GM12878 (cell line): ENCODE results near the gene LMNTD2. TPM values are rescaled to one million over a fixed set of nuclear protein-coding genes. Genes with fewer than 3 reads are reported as not detected.

Experiments used
- ATAC-seq: fragments of 200-7000 bp; cut with Tn5 transposase; 3 replicates; pipeline ENCODE4 v1.9.1; 2020; ENCODE audit warnings: mild to moderate bottlenecking, moderate library complexity
- BruUV-seq: library from RNA; stranded (reverse); fragments of 400-500 nt; replicated peaks from 2 replicates; lab custom pipeline; 2021; lab: Mats Ljungman, UMichigan
- CTCF ChIA-PET: fragments of 300-600 bp; sonication (Branson Sonifier 250); formaldehyde crosslinking; extraction: SDS; loops from one replicate; lab custom pipeline; 2021; ENCODE audit warnings: inconsistent platforms; lab: Yijun Ruan, JAX
- POLR2A ChIA-PET: fragments of 350-600 bp; formaldehyde crosslinking; extraction: SDS; loops from one replicate; lab custom pipeline; 2021; ENCODE audit warnings: inconsistent platforms; lab: Charles Lee
- RAD21 ChIA-PET: fragments of 300-600 bp; sonication (Branson Sonifier 250); formaldehyde crosslinking; loops from one replicate; lab custom pipeline; 2023; ENCODE audit warnings: antibody characterized with exemption; ENCODE audit not compliant: unreplicated experiment; lab: Charles Lee
- SMC1A ChIA-PET: fragments of 300-600 bp; sonication (Branson Sonifier 250); formaldehyde crosslinking; loops from one replicate; lab custom pipeline; 2023; ENCODE audit not compliant: unreplicated experiment, uncharacterized antibody; lab: Charles Lee
- DNase-seq: peaks from one replicate; pipeline ENCODE4 v3.0.0-alpha.2; 2011; ENCODE audit warnings: low read depth, low spot score
- FAIRE-seq: peaks from 3 replicates; lab custom pipeline; 2011; peaks lifted over from hg19 to GRCh38; lab: Jason Lieb, UNC
- H2AFZ ChIP-seq: 2 replicates; pipeline ENCODE4 v1.6.0; 2011; ENCODE audit warnings: low read depth, low read length, control low read depth; ENCODE audit not compliant: control insufficient read depth
- H3K27ac ChIP-seq: 2 replicates; pipeline ENCODE4 v1.5.1; 2011; ENCODE audit warnings: control low read depth; ENCODE audit not compliant: control insufficient read depth, insufficient read depth
- H3K27me3 ChIP-seq, 2 experiments: replicated peaks in 1 of 2; 2 replicates each; pipeline versions ENCODE4 v1.6.0 to v1.6.1; 2011; ENCODE audit warnings: low read length in 1 of 2; ENCODE audit not compliant: control insufficient read depth in 2 of 2, insufficient read depth in 2 of 2
- H3K36me3 ChIP-seq, 2 experiments: 2 replicates each; pipeline ENCODE4 v1.5.1; 2011; ENCODE audit warnings: low read length in 1 of 2; ENCODE audit not compliant: control insufficient read depth in 2 of 2, insufficient read depth in 2 of 2
- H3K4me1 ChIP-seq: 2 replicates; pipeline ENCODE4 v1.6.1; 2011; ENCODE audit warnings: mild to moderate bottlenecking, low read length, moderate library complexity, mixed read lengths; ENCODE audit not compliant: control insufficient read depth, insufficient read depth
- H3K4me2 ChIP-seq: 2 replicates; pipeline ENCODE4 v1.6.0; 2011; ENCODE audit warnings: control low read depth; ENCODE audit not compliant: control insufficient read depth, insufficient read depth
- H3K4me3 ChIP-seq: fragments of 200-600 bp; sonication (generic); 2 replicates; pipeline ENCODE4 v1.5.1; 2016
- H3K79me2 ChIP-seq: 2 replicates; pipeline ENCODE4 v1.6.0; 2011; ENCODE audit warnings: low read length; ENCODE audit not compliant: control insufficient read depth, insufficient read depth
- H3K9ac ChIP-seq: 2 replicates; pipeline ENCODE4 v1.8.0; 2011; ENCODE audit warnings: low read length, control low read depth, mixed read lengths; ENCODE audit not compliant: control insufficient read depth, insufficient read depth
- H3K9me3 ChIP-seq: replicated peaks from 3 replicates; pipeline ENCODE4 v1.5.1; 2011; ENCODE audit warnings: mild to moderate bottlenecking, low read length; ENCODE audit not compliant: control insufficient read depth, insufficient read depth
- H4K20me1 ChIP-seq: 2 replicates; pipeline ENCODE4 v1.6.0; 2011; ENCODE audit not compliant: control insufficient read depth, insufficient read depth
- BMI1 ChIP-seq: fragments of 450-650 bp; IDR thresholded peaks from 2 replicates; pipeline ENCODE4 v1.6.1; 2016; ENCODE audit warnings: mild to moderate bottlenecking, moderate library complexity, borderline replicate concordance
- CHD4 ChIP-seq: fragments of 200-600 bp; sonication (generic); IDR thresholded peaks from 2 replicates; pipeline ENCODE4 v1.6.1; 2016; ENCODE audit warnings: mild to moderate bottlenecking
- IKZF2 ChIP-seq, 2 experiments: fragments of 450-650 bp; IDR thresholded peaks; 2 replicates each; pipeline ENCODE4 v1.6.1; 2017; ENCODE audit warnings: mild to moderate bottlenecking in 2 of 2, moderate library complexity in 2 of 2
- KLF5 ChIP-seq: fragments of 450-650 bp; IDR thresholded peaks from 2 replicates; pipeline ENCODE4 v1.6.1; 2014; ENCODE audit warnings: mild to moderate bottlenecking; ENCODE audit not compliant: partially characterized antibody
- MEF2B ChIP-seq: fragments of 450-650 bp; IDR thresholded peaks from 2 replicates; pipeline ENCODE4 v1.6.1; 2018; ENCODE audit warnings: mild to moderate bottlenecking, moderate library complexity; ENCODE audit not compliant: partially characterized antibody, poor library complexity, severe bottlenecking
- NBN ChIP-seq: fragments of 450-650 bp; IDR thresholded peaks from 2 replicates; pipeline ENCODE4 v1.6.1; 2016
- NFIC ChIP-seq: IDR thresholded peaks from 2 replicates; pipeline ENCODE4 v1.6.1; 2012; ENCODE audit warnings: low read depth, mild to moderate bottlenecking, inconsistent platforms, low read length, moderate library complexity
- NKRF ChIP-seq: fragments of 450-650 bp; conservative IDR thresholded peaks from 2 replicates; pipeline ENCODE4 v1.6.1; 2017; ENCODE audit warnings: mild to moderate bottlenecking, moderate library complexity
- NR2F1 ChIP-seq: fragments of 450-650 bp; conservative IDR thresholded peaks from 2 replicates; pipeline ENCODE4 v1.6.1; 2017; ENCODE audit warnings: mild to moderate bottlenecking
- RELA ChIP-seq: fragments of 450-650 bp; IDR thresholded peaks from 2 replicates; pipeline ENCODE4 v1.8.0; 2014; ENCODE audit warnings: borderline replicate concordance; ENCODE audit not compliant: partially characterized antibody
- SP1 ChIP-seq: IDR thresholded peaks from one replicate; pipeline ENCODE4 v1.6.1; 2011; ENCODE audit warnings: low read depth, low read length
- ZNF622 ChIP-seq: fragments of 450-650 bp; IDR thresholded peaks from 2 replicates; pipeline ENCODE4 v1.6.1; 2017; ENCODE audit warnings: mild to moderate bottlenecking, inconsistent platforms
- WGBS: methylation state at CpG from one replicate; pipeline ENCODE4 v1.1.6; 2016; ENCODE audit warnings: low lambda C conversion rate; ENCODE audit not compliant: insufficient replicate concordance, insufficient coverage; ENCODE audit errors: missing lambda C conversion rate; 5-methylcytosine and 5-hydroxymethylcytosine counted together
- in situ Hi-C: fragments of 300-500 bp; cut with MboI; formaldehyde crosslinking; loops from 9 replicates; pipeline ENCODE4 v1.14.3; 2018; ENCODE audit warnings: mixed read lengths
- intact Hi-C: fragments of 100-400 bp; cut with micrococcal nuclease; formaldehyde crosslinking; loops from one replicate; pipeline ENCODE4 v1.14.2; 2022; ENCODE audit not compliant: unreplicated experiment
- polyA plus RNA-seq, 11 experiments: library from polyadenylated mRNA; depleted of rRNA in 4 of 11; unstranded in 6 of 11; stranded (reverse) in 5 of 11; fragments of >200 nt; fragmentation: Nextera tagmentation in 4 of 11; fragmentation: Illumina TruSeq in 1 of 11; extraction: Ambion mirVana in 4 of 11; extraction: Trizol in 1 of 11; gene quantifications; 1 replicate in 1 of 11; 2 replicates in 10 of 11; pipeline versions ENCODE4 v1.2.1 to v1.2.3, GENCODE V29; 2011 to 2016; ENCODE audit warnings: inconsistent platforms in 2 of 11, missing spikeins in 2 of 11, low read depth in 1 of 11
- total RNA-seq, 4 experiments: library from RNA; depleted of rRNA in 3 of 4; stranded (reverse); fragments of >200 nt in 3 of 4; fragmentation: Illumina TruSeq in 1 of 4; extraction: Trizol in 1 of 4; gene quantifications; 2 replicates each; pipeline versions ENCODE4 v1.2.1 to v1.2.3, GENCODE V29; 2013 to 2021
- TF ChIP-seq, protein P1 (sequence below): fragments of 450-650 bp; IDR thresholded peaks from 2 replicates; pipeline ENCODE4 v1.6.1; 2018; ENCODE audit warnings: mild to moderate bottlenecking, low read depth, moderate library complexity; ENCODE audit not compliant: partially characterized antibody

LMNTD2 gene
- total and polyA plus RNA-seq, 10 of the 15 experiments (the other 5 are each of a cell fraction or from before 2014, with no cell fraction given): 0.22 to 4.1 (median 1.3) TPM; not detected in 2

DNA sequence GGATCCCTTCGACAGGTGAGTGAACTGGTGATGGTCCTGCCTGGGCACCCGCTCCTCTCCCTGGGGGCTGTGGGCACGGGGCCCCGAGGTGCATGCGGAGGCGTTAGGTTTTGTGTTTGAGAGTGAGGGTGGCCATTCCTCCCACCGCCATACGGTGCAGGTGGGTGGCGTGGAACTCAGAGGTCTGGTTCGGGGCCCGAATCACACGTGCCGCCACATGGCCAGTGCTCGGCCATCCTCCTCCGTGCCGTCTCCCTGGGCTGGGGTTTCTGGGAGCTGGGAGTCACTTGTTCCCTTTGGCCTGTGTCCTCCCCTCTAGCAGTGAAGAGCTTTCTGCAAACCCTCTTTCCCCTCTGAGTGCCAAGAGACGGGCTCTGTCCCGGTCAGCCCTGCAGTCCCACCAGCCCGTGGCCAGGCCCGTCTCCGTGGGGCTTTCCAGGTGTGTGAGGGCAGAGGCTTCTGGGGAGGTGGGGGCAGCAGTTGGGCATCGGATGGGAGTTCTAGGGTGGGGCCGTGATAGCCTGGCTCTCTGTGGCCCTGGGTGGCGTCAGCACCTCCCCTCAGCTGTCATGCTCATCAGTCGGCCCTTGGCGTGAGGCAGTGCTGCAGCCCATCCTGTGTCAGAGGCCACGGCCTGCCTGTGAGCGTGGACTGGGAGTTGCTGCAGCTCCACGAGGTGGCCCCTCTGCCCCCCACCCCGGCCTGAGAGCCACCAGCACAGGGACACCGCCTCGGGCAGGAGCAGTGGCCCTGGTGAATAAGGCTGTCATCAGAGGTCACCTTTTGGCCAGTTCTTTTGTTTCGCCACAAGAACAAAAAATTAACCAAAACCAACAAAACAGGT lies 45.0 kb upstream of the LMNTD2 start:
- BruUV-seq: no TSS peak
- SMC1A ChIA-PET: no interaction called here
- in situ Hi-C loops (no loop called here), intact Hi-C loops (no loop called here)
- H3K4me3 ChIP-seq: no peak overlapping the region
- RAD21 ChIA-PET: no interaction called here
- H3K9ac ChIP-seq: no peak overlapping the region
- H3K27me3 ChIP-seq: no peaks in the 10 kb centered on the region
- no peak overlapping the region for H3K4me2 ChIP-seq
- H3K27ac ChIP-seq: no peak overlapping the region
- POLR2A ChIA-PET: no interaction called here
- H3K4me1 ChIP-seq: no peaks in the 10 kb centered on the region
- no peak for DNase-seq
- no peaks in the 10 kb centered on the region; the same call in 1 of the 2 replicates for H4K20me1 ChIP-seq
- 92% methylated on average over 33 of the region's 33 CpGs for WGBS
- H3K79me2 ChIP-seq: no peaks in the 10 kb centered on the region
- CTCF ChIA-PET: no interaction called here
- TF ChIP-seq BMI1 (no peak), ZNF622 (no peak), KLF5 (no peak), RELA (no peak), IKZF2 (IDR thresholded peaks at IDR 0.05) (no peak), NKRF (no peak), NFIC (no peak), SP1 (no peak), MEF2B (no peak), NR2F1 (no peak), CHD4 (no peak), NBN (no peak)
- TF ChIP-seq, protein P1, sequence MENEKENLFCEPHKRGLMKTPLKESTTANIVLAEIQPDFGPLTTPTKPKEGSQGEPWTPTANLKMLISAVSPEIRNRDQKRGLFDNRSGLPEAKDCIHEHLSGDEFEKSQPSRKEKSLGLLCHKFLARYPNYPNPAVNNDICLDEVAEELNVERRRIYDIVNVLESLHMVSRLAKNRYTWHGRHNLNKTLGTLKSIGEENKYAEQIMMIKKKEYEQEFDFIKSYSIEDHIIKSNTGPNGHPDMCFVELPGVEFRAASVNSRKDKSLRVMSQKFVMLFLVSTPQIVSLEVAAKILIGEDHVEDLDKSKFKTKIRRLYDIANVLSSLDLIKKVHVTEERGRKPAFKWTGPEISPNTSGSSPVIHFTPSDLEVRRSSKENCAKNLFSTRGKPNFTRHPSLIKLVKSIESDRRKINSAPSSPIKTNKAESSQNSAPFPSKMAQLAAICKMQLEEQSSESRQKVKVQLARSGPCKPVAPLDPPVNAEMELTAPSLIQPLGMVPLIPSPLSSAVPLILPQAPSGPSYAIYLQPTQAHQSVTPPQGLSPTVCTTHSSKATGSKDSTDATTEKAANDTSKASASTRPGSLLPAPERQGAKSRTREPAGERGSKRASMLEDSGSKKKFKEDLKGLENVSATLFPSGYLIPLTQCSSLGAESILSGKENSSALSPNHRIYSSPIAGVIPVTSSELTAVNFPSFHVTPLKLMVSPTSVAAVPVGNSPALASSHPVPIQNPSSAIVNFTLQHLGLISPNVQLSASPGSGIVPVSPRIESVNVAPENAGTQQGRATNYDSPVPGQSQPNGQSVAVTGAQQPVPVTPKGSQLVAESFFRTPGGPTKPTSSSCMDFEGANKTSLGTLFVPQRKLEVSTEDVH: no peak
- TF ChIP-seq, all 136 proteins: peak for 0
- ATAC-seq (no peak), FAIRE-seq (no peak)
- Histone ChIP-seq H3K9me3 (no peaks in the 10 kb centered on the region), H3K36me3 (peaks cover 14 to 63% of the 10 kb centered on the region in 2 experiments; a peak in 3 of 4 replicates), H2AFZ (no peak overlapping the region)
